ENCODE measurements around the gene UBE2J2.

UBE2J2 gene

DNA sequence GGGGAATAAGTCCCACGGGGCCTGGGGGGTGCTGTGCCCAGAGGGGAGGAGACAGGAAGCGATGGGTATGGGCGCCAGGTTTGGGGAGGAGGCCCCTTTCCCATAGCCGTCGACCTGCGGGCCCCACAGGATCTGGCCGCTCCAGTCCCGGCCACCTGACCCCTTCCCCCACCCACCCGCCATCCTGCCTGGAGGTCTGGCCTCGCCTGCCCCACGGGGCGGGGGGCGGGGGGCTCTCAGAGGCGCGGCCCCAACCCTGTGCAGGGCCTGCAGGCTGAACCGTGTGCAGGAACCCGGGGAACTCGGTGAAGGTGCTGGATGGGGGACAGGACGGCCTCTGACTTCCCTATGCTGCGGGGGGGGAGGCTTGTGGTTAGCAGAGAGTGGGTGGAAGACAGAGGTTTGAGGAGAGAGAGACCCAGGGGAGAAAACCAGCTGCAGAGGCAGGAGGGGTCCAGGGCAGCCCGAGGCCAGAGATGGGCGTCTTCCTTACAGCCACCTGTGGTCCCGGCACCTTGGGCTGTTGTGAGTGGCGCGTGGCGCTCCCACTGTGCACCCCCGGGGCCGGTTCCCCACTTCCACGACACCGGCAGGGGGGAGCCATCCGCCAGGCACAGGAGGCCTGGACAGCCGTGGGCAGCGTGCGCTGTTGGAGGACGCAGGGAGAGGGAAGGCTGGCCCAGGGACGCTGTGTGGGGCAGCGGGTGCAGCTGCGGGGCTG lies 64.8 kb downstream of the UBE2J2 start:
- peak; percentile 86 for DNase-seq

DNA sequence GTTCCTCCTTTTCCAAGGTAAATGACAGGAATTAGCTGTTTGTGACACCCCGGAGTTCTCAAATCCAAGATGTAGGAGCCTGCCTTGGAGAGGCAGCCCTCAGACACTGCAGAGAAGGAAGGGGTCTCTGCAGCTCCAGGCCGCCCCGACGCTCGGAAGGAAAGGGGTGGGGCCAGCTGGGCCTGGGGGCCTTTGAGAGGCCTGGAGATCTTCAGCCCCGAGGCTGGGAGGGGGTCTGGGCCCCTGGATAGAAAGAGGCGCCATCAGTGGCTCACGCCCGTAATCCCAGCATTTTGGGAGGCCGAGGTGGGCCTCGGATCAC lies 66.1 kb downstream of the UBE2J2 start:
- DNase-seq, result no peak

DNA sequence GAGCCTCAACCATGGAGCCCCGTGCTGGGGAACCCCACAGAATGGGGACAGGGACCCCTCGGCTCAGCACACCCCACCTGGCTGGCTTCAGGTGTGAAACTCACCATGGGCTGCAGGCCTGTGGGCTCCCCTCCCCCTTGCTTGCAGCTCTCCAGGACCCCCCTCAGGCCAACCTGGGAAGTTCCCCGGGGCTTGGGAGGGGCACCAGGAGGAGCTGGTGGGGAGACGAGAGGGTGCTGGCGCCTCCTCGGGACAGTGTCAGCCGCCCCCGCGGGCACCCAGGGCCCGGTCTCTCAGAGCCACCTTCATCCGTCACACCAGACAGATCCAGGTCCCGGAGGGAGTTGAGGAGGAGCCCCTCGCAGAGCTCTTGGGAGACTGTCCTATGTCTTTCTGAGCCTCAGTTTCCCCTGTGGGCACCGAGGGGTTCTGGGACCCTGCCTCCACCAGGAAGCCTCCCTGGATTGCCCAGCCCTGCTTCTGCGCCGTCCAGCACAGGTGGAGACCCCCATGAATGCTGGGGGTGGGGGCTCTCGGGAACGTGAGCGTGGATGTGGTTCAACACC lies 66.6 kb downstream of the UBE2J2 start:
- peak; percentile 76 for DNase-seq

DNA sequence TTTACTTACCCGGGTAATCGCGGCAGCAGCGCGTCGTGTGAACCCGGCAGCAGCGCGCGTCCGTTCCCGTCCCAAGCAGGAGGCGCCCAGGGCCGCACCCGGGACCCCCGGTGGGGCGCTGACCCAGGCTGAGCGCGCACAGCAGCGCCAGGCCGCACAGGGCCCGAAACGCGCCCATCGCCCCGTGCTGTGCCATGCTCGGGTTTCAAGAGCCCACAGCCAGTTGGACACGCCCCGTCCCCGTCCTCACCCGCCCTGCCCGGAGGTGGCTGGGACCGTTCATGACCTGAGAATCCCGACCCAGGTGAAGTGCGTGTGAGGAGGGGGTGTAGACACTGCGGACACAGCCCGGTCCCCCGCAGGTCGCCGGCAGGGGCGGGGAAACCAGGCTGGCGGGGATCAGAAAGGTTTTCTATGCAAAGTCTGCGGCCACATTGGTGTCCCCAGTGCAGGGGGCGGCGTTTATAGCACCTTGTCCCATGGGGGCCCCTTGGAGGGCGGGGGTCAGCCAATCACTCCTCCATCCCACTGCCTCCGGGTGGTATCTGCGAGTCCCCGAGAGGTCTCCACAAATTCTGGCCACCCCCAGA lies 67.2 kb downstream of the UBE2J2 start, which contains the start of gene TNFRSF18:
Gene TNFRSF18, minus strand, starts transcription at position 217 of the 590 bp plus-strand sequence. Its CDS starts 21 bp downstream, at position 196.
- DNase-seq, result peak; percentile 88

DNA sequence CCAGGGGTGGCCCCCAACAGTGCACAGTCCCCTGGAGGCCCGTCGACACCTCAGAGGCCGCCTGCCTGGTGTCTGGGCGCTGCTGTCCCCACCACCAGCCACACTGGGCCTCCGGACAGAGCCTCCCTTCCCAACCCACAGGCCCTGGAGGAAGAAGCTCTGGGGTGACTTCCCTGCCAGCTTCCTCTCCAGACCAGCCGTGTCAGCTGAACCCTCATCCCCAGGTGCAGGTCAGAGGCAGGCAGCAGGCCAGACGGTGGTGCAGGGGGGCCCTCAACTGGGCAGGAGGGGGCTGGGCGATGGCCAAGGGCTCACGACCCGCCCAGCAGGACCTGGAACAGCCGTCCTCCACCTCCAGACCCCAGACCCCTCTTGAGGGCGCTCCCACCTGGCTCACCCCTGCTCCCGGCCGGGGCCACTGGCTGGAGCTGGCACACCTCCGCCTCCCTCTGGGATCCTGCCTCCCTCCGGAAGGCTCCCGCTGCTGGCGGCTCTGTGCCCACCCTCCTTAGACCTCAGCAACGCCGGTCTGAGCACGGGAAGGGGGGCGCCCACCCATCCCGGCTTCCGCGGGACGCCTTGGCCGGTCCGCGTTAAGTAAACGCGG lies 67.8 kb downstream of the UBE2J2 start:
- peak; percentile 71 for DNase-seq

DNA sequence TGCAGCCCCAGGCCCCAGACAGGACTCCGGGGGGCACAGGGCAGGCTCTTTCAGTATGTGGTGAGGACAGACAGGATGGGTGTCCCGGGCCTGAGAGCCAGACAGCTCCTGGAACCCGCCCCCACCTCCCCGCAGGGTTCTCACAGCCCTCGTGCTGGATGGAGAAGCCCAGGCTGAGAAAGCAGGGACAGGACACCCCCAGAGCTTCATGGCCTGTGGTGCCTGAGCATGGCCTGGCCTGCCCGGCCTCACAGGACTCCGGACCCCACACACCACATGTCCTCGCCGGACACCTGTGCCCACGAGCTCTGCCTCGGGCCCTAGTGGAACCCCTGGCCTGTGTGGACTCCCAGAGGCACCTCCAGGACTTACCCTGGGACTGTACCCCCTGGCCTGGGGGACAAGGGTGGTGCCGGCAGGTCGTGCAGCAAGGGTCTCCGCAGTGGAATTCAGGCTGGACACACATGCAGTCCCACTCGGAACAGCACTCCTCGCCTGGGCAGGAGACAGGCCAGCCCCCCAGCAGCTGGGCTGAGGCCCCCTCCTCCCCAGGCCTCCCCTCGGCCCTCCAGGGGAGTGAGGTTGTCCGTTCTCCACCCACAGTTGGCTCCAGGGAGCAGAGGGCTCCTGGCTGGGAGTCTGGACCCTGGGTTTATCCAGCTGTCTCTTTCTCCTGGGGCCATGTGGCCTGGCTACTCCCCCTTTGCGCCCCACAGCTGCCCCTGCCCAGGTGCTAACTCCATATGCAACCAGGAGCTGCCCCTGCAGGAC lies 68.5 kb downstream of the UBE2J2 start:
- DNase-seq, result peak; percentile 67

DNA sequence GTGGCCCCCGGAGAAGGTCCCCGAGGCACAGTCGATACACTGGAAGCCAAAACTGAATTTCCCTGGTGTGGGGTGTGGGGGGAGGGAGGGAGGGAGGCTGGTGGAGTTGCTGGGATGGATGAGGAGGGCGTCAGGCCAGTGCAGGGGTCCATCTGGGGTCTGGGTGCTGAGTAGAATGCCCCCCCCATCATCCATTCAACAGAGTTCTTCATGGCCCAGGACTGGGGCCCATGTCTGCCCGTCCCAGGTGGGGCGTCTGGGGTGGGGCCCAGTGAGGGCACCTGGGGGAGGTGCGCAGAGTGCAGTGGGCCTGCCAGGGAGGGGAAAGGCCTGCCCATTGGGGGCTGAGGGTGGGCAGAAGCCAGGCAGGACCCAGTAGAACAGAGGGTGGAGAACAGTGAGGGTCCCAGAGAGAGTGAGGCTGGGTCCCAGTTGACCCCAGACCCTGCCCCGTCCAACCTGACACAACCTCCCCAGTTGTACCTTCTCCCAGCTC lies 69.2 kb downstream of the UBE2J2 start:
- peak; percentile 51 for DNase-seq

All from activated effector memory CD4-positive, alpha-beta T cell treated with anti-CD3 and anti-CD28 coated beads, Interleukin-2, amount 50 U/mL, for 16 hours (primary cell).